Subcutaneous adipose tissue (tissue), 4 donors: ENCODE results near the gene TGFBR2. TPM values are rescaled to one million over a fixed set of nuclear protein-coding genes. Genes with fewer than 3 reads are reported as not detected.

Experiments used
- CTCF ChIP-seq: fragments of 450-650 bp; IDR thresholded peaks from one replicate; pipeline ENCODE4 v1.5.1; 2016; ENCODE audit warnings: low read depth, mild to moderate bottlenecking, control low read depth, antibody characterized with exemption, moderate library complexity
- total RNA-seq, 4 donors: library from RNA; depleted of rRNA; stranded (reverse); fragments of >200 nt; gene quantifications; one replicate each; pipeline ENCODE4 v1.1.0, GENCODE V29; 2016

The TGFBR2 gene
- total RNA-seq, 4 donors from 2014 or later = 237 to 388 (median 287) TPM

GRCh38 chr3:30712991-30713390 is 106.6 kb downstream of the TGFBR2 start:
- TF ChIP-seq CTCF = no peak

- no peak for TF ChIP-seq CTCF
These were observed 107.6 kb downstream of the TGFBR2 start for GRCh38 chr3:30713885-30714503.

- TF ChIP-seq CTCF = no peak
These were observed 113.1 kb downstream of the TGFBR2 start for GRCh38 chr3:30719536-30719935.

- no peak for TF ChIP-seq CTCF
These were observed 114.3 kb downstream of the TGFBR2 start for GRCh38 chr3:30720586-30721313.

- no peak for TF ChIP-seq CTCF
These were observed 114.9 kb downstream of the TGFBR2 start for GRCh38 chr3:30721314-30721634.

- no peak for TF ChIP-seq CTCF
These were observed 116.8 kb downstream of the TGFBR2 start for GRCh38 chr3:30723211-30723610.

- TF ChIP-seq CTCF = no peak
These were observed 118.5 kb downstream of the TGFBR2 start for GRCh38 chr3:30724863-30725262.
